ENCODE results near the gene FBN2. TPM values are rescaled to one million over a fixed set of nuclear protein-coding genes. Genes with fewer than 3 reads are reported as not detected.

Gene FBN2
- total RNA-seq, 1 experiment from 2014 or later: not detected

GRCh38 chr5:128216860-128217531 lies 321.0 kb downstream of the FBN2 start:
- no peak overlapping the region for H3K4me2 ChIP-seq (ENCODE audit: low read depth, low read length, poor library complexity, severe bottlenecking)

GRCh38 chr5:128216285-128216684 lies 321.8 kb downstream of the FBN2 start:
- Histone ChIP-seq H3K4me1 (ENCODE audit: low read length) (peaks cover 9% of the 10 kb centered on the region), H3K4me2 (ENCODE audit: low read depth, low read length, poor library complexity, severe bottlenecking) (no peak overlapping the region), H2AFZ (ENCODE audit: low read length) (no peak overlapping the region), H4K20me1 (ENCODE audit: insufficient read depth, low read depth, low read length) (no peaks in the 10 kb centered on the region), H3K9me2 (replicated peaks; ENCODE audit: insufficient read depth, low read length) (no peaks in the 10 kb centered on the region), H3K79me2 (ENCODE audit: low read length) (no peaks in the 10 kb centered on the region), H3K36me3 (ENCODE audit: insufficient read depth, low read length) (no peaks in the 10 kb centered on the region), H3K27me3 (ENCODE audit: low read length) (no peaks in the 10 kb centered on the region), H3K9me3 (ENCODE audit: low read length) (no peaks in the 10 kb centered on the region), H3K9ac (ENCODE audit: low read length) (no peak overlapping the region), H3K27ac (ENCODE audit: low read length) (no peak overlapping the region), H3K4me3 (ENCODE audit: low read length) (no peak overlapping the region)
- DNase-seq: no peak

More at GRCh38 chr5:128216860-128217531, 321.0 kb downstream of the FBN2 start:
- DNase-seq: no peak
- Histone ChIP-seq H3K27ac (ENCODE audit: low read length) (no peak overlapping the region), H3K9me3 (ENCODE audit: low read length) (no peaks in the 10 kb centered on the region), H3K79me2 (ENCODE audit: low read length) (no peaks in the 10 kb centered on the region), H3K9me2 (replicated peaks; ENCODE audit: insufficient read depth, low read length) (no peaks in the 10 kb centered on the region), H3K4me3 (ENCODE audit: low read length) (no peak overlapping the region), H3K27me3 (ENCODE audit: low read length) (no peaks in the 10 kb centered on the region), H2AFZ (ENCODE audit: low read length) (no peak overlapping the region), H3K36me3 (ENCODE audit: insufficient read depth, low read length) (no peaks in the 10 kb centered on the region), H3K9ac (ENCODE audit: low read length) (no peak overlapping the region), H4K20me1 (ENCODE audit: insufficient read depth, low read depth, low read length) (no peaks in the 10 kb centered on the region), H3K4me1 (ENCODE audit: low read length) (peaks cover 2% of the 10 kb centered on the region)

GRCh38 chr5:128213833-128214232 lies 324.2 kb downstream of the FBN2 start:
- Histone ChIP-seq H3K36me3 (ENCODE audit: insufficient read depth, low read length) (no peaks in the 10 kb centered on the region), H3K4me2 (ENCODE audit: low read depth, low read length, poor library complexity, severe bottlenecking) (no peak overlapping the region), H3K9me2 (replicated peaks; ENCODE audit: insufficient read depth, low read length) (no peaks in the 10 kb centered on the region), H3K9me3 (ENCODE audit: low read length) (no peaks in the 10 kb centered on the region), H3K9ac (ENCODE audit: low read length) (no peak overlapping the region), H3K79me2 (ENCODE audit: low read length) (no peaks in the 10 kb centered on the region), H3K27me3 (ENCODE audit: low read length) (no peaks in the 10 kb centered on the region), H3K27ac (ENCODE audit: low read length) (no peak overlapping the region), H3K4me3 (ENCODE audit: low read length) (no peak overlapping the region), H4K20me1 (ENCODE audit: insufficient read depth, low read depth, low read length) (no peaks in the 10 kb centered on the region), H3K4me1 (ENCODE audit: low read length) (peaks cover 24% of the 10 kb centered on the region), H2AFZ (ENCODE audit: low read length) (no peak overlapping the region)
- no peak for DNase-seq

GRCh38 chr5:128213340-128213739 lies 324.7 kb downstream of the FBN2 start:
- no peaks in the 10 kb centered on the region for H3K9me2 ChIP-seq (replicated peaks; ENCODE audit: insufficient read depth, low read length)
- H3K9ac ChIP-seq (ENCODE audit: low read length): no peak overlapping the region
- H2AFZ ChIP-seq (ENCODE audit: low read length): no peak overlapping the region
- no peaks in the 10 kb centered on the region for H3K27me3 ChIP-seq (ENCODE audit: low read length)
- H3K4me3 ChIP-seq (ENCODE audit: low read length): no peak overlapping the region
- no peaks in the 10 kb centered on the region for H3K9me3 ChIP-seq (ENCODE audit: low read length)
- H3K4me1 ChIP-seq (ENCODE audit: low read length): peaks cover 24% of the 10 kb centered on the region
- H3K4me2 ChIP-seq (ENCODE audit: low read depth, low read length, poor library complexity, severe bottlenecking): no peak overlapping the region
- peak; percentile 87 for DNase-seq
- no peaks in the 10 kb centered on the region for H4K20me1 ChIP-seq (ENCODE audit: insufficient read depth, low read depth, low read length)
- H3K27ac ChIP-seq (ENCODE audit: low read length): no peak overlapping the region
- H3K79me2 ChIP-seq (ENCODE audit: low read length): no peaks in the 10 kb centered on the region
- H3K36me3 ChIP-seq (ENCODE audit: insufficient read depth, low read length): no peaks in the 10 kb centered on the region

- no peaks in the 10 kb centered on the region for H3K79me2 ChIP-seq (ENCODE audit: low read length)
- no peaks in the 10 kb centered on the region for H3K9me3 ChIP-seq (ENCODE audit: low read length)
- no peak overlapping the region for H3K4me3 ChIP-seq (ENCODE audit: low read length)
- no peaks in the 10 kb centered on the region for H3K27me3 ChIP-seq (ENCODE audit: low read length)
- H3K36me3 ChIP-seq (ENCODE audit: insufficient read depth, low read length): no peaks in the 10 kb centered on the region
- H2AFZ ChIP-seq (ENCODE audit: low read length): no peak overlapping the region
- H3K9ac ChIP-seq (ENCODE audit: low read length): no peak overlapping the region
- H3K9me2 ChIP-seq (replicated peaks; ENCODE audit: insufficient read depth, low read length): no peaks in the 10 kb centered on the region
- DNase-seq: peak; percentile 40
- peaks cover 24% of the 10 kb centered on the region for H3K4me1 ChIP-seq (ENCODE audit: low read length)
- H3K27ac ChIP-seq (ENCODE audit: low read length): no peak overlapping the region
- H4K20me1 ChIP-seq (ENCODE audit: insufficient read depth, low read depth, low read length): no peaks in the 10 kb centered on the region
- no peak overlapping the region for H3K4me2 ChIP-seq (ENCODE audit: low read depth, low read length, poor library complexity, severe bottlenecking)
Observed at GRCh38 chr5:128212191-128212806, 325.7 kb downstream of the FBN2 start.

- H4K20me1 ChIP-seq (ENCODE audit: insufficient read depth, low read depth, low read length): no peaks in the 10 kb centered on the region
Observed at GRCh38 chr5:128208436-128208835, 329.6 kb downstream of the FBN2 start.

More at GRCh38 chr5:128208436-128208835, 329.6 kb downstream of the FBN2 start:
- Histone ChIP-seq H3K4me3 (ENCODE audit: low read length) (no peak overlapping the region), H3K36me3 (ENCODE audit: insufficient read depth, low read length) (no peaks in the 10 kb centered on the region), H3K4me2 (ENCODE audit: low read depth, low read length, poor library complexity, severe bottlenecking) (no peak overlapping the region), H3K79me2 (ENCODE audit: low read length) (no peaks in the 10 kb centered on the region), H3K27ac (ENCODE audit: low read length) (no peak overlapping the region), H3K27me3 (ENCODE audit: low read length) (no peaks in the 10 kb centered on the region), H3K9ac (ENCODE audit: low read length) (no peak overlapping the region), H2AFZ (ENCODE audit: low read length) (no peak overlapping the region), H3K4me1 (ENCODE audit: low read length) (peaks cover 35% of the 10 kb centered on the region), H3K9me2 (replicated peaks; ENCODE audit: insufficient read depth, low read length) (no peaks in the 10 kb centered on the region), H3K9me3 (ENCODE audit: low read length) (no peaks in the 10 kb centered on the region)
- DNase-seq: peak; percentile 51

Small RNA genes lying within 50 kb of the gene (small RNA-seq; reads per million reads assigned to genes)
- gene RF00019: not detected

All from Karpas-422 (cell line).